Dermis microvascular lymphatic vessel endothelial cell (primary cell): Measurements from ENCODE around the gene KAT6B. TPM values are rescaled to one million over a fixed set of nuclear protein-coding genes. Genes with fewer than 3 reads are reported as not detected.

Source experiments
- DNase-seq, 2 donors: peaks; one replicate each; pipeline versions ENCODE4 v3.0.0 to v3.0.0-alpha.2; 2010; ENCODE audit warnings: low read depth in 2 of 2
- total RNA-seq: library from RNA; depleted of rRNA; stranded (reverse); fragments of >200 nt; gene quantifications from 2 replicates; pipeline ENCODE4 v1.2.1, GENCODE V29; 2014

KAT6B gene
- total RNA-seq, 1 donor from 2014 or later: 10.8 TPM

GRCh38 chr10:75065076-75065475 lies 238.7 kb downstream of the KAT6B start:
- DNase-seq: no peak

GRCh38 chr10:75066271-75066670 lies 239.9 kb downstream of the KAT6B start:
- DNase-seq: no peak

- DNase-seq: no peak
Measured at GRCh38 chr10:75067272-75067671, 240.9 kb downstream of the KAT6B start.

GRCh38 chr10:75068523-75068922 lies 242.1 kb downstream of the KAT6B start:
- no peak for DNase-seq

GRCh38 chr10:75070476-75070875 lies 244.1 kb downstream of the KAT6B start:
- DNase-seq: peak in 1 of 2 donors; percentile 7

GRCh38 chr10:75070961-75071428 lies 244.6 kb downstream of the KAT6B start:
- peak; percentile 12 to 70 for DNase-seq

GRCh38 chr10:75071756-75072155 lies 245.4 kb downstream of the KAT6B start:
- DNase-seq: no peak

GRCh38 chr10:75072727-75073126 lies 246.3 kb downstream of the KAT6B start:
- no peak for DNase-seq

GRCh38 chr10:75073442-75073841 lies 247.0 kb downstream of the KAT6B start:
- no peak for DNase-seq

GRCh38 chr10:75074711-75075445 lies 248.5 kb downstream of the KAT6B start:
- no peak for DNase-seq

- no peak for DNase-seq
Measured at GRCh38 chr10:75076348-75076747, 249.9 kb downstream of the KAT6B start.

- DNase-seq: peak in 1 of 2 donors; percentile 16
Measured at GRCh38 chr10:75079436-75080083, 253.2 kb downstream of the KAT6B start.

- DNase-seq: no peak
Measured at GRCh38 chr10:75080554-75080953, 254.2 kb downstream of the KAT6B start.

- no peak for DNase-seq
Measured at GRCh38 chr10:75081379-75081778, 255.0 kb downstream of the KAT6B start.
